GM23338 (cell line): ENCODE results near the gene LRTM2. TPM values are rescaled to one million over a fixed set of nuclear protein-coding genes. Genes with fewer than 3 reads are reported as not detected.

Experiments
- ATAC-seq: fragments of 200-7000 bp; cut with Tn5 transposase; 3 replicates; pipeline ENCODE4 v1.9.1; 2020
- DNase-seq: peaks from one replicate; pipeline ENCODE4 v3.0.0-alpha.2; 2015; ENCODE audit warnings: low spot score
- H2AFZ ChIP-seq: fragments of 200-600 bp; sonication (generic); 2 replicates; pipeline ENCODE4 v1.8.0; 2016; ENCODE audit warnings: antibody characterized with exemption, mild to moderate bottlenecking, moderate library complexity
- H3F3A ChIP-seq: fragments of 200-600 bp; sonication (generic); replicated peaks from 2 replicates; pipeline ENCODE4 v1.8.0; 2017; ENCODE audit warnings: antibody characterized with exemption, mixed run types, low read depth
- H3K27ac ChIP-seq: fragments of 200-600 bp; sonication (generic); 2 replicates; pipeline ENCODE4 v1.6.1; 2016; ENCODE audit warnings: low read depth
- H3K27me3 ChIP-seq: fragments of 200-600 bp; sonication (generic); 2 replicates; pipeline ENCODE4 v1.8.0; 2016; ENCODE audit warnings: mild to moderate bottlenecking, mixed run types, moderate library complexity; ENCODE audit not compliant: insufficient read depth
- H3K36me3 ChIP-seq: fragments of 200-600 bp; sonication (generic); 2 replicates; pipeline ENCODE4 v1.8.0; 2016; ENCODE audit warnings: mild to moderate bottlenecking; ENCODE audit not compliant: insufficient read depth
- H3K4me1 ChIP-seq: fragments of 200-600 bp; sonication (generic); 2 replicates; pipeline ENCODE4 v1.8.0; 2016; ENCODE audit warnings: mild to moderate bottlenecking, moderate library complexity; ENCODE audit not compliant: insufficient read depth
- H3K4me2 ChIP-seq: fragments of 200-600 bp; sonication (generic); 2 replicates; pipeline ENCODE4 v1.7.1; 2017; ENCODE audit warnings: mixed run types
- H3K4me3 ChIP-seq: fragments of 200-600 bp; sonication (generic); 2 replicates; pipeline ENCODE4 v1.6.1; 2016; ENCODE audit warnings: mixed run types
- H3K79me2 ChIP-seq: fragments of 200-600 bp; sonication (generic); replicated peaks from 2 replicates; pipeline ENCODE4 v1.8.0; 2017; ENCODE audit warnings: mild to moderate bottlenecking; ENCODE audit not compliant: insufficient read depth
- H3K9me2 ChIP-seq: fragments of 200-600 bp; sonication (generic); 2 replicates; pipeline ENCODE4 v1.8.0; 2017; ENCODE audit not compliant: insufficient read depth
- H4K20me1 ChIP-seq: fragments of 200-600 bp; sonication (generic); replicated peaks from 2 replicates; pipeline ENCODE4 v1.8.0; 2017; ENCODE audit warnings: mild to moderate bottlenecking; ENCODE audit not compliant: insufficient read depth
- H3K27ac Mint-ChIP-seq: 2 replicates; pipeline ENCODE4 v1.8.0; 2020; ENCODE audit warnings: inconsistent platforms, mild to moderate bottlenecking, moderate library complexity, mixed read lengths
- H3K27me3 Mint-ChIP-seq: 3 replicates; pipeline ENCODE4 v1.8.0; 2022; ENCODE audit warnings: low read depth, mild to moderate bottlenecking, moderate library complexity, mixed read lengths, inconsistent platforms; ENCODE audit not compliant: insufficient read depth, poor library complexity
- H3K36me3 Mint-ChIP-seq: 3 replicates; pipeline ENCODE4 v1.8.0; 2021; ENCODE audit warnings: low read depth, mild to moderate bottlenecking, inconsistent platforms, moderate library complexity, mixed read lengths
- H3K4me1 Mint-ChIP-seq: 3 replicates; pipeline ENCODE4 v1.8.0; 2020; ENCODE audit warnings: mild to moderate bottlenecking, inconsistent platforms, mixed read lengths
- H3K4me3 Mint-ChIP-seq: 3 replicates; pipeline ENCODE4 v1.8.0; 2021; ENCODE audit warnings: moderate library complexity, mild to moderate bottlenecking, inconsistent platforms, mixed read lengths
- H3K9me3 Mint-ChIP-seq: 3 replicates; pipeline ENCODE4 v1.8.0; 2020; ENCODE audit warnings: moderate library complexity, mild to moderate bottlenecking, inconsistent platforms, mixed read lengths
- CREB1 ChIP-seq: fragments of 250-450 bp; sonication (Bioruptor Pico); IDR thresholded peaks from 2 replicates; pipeline ENCODE4 v1.5.0; 2020; ENCODE audit warnings: low read depth, mild to moderate bottlenecking, moderate library complexity
- CTCF ChIP-seq, 2 experiments: fragments of 200-600 bp in 1 of 2; sonication (generic) in 1 of 2; conservative IDR thresholded peaks; 2 replicates each; pipeline versions ENCODE4 v1.5.1 to v1.6.1; 2016 to 2017; ENCODE audit warnings: antibody characterized with exemption in 2 of 2, low read depth in 2 of 2, mild to moderate bottlenecking in 2 of 2, moderate library complexity in 1 of 2
- EZH2 ChIP-seq: fragments of 200-600 bp; sonication (generic); IDR thresholded peaks from one replicate; pipeline ENCODE4 v1.8.0; 2017; ENCODE audit warnings: antibody characterized with exemption, mild to moderate bottlenecking, low read depth; ENCODE audit not compliant: unreplicated experiment
- EZH2phosphoT487 ChIP-seq: fragments of 200-600 bp; sonication (generic); IDR thresholded peaks from one replicate; pipeline ENCODE4 v1.8.1; 2018; ENCODE audit warnings: antibody characterized with exemption; ENCODE audit not compliant: unreplicated experiment
- JUNB ChIP-seq: IDR thresholded peaks from one replicate; pipeline ENCODE4 v1.6.1; 2016; ENCODE audit warnings: antibody characterized with exemption; ENCODE audit not compliant: unreplicated experiment
- NANOG ChIP-seq: IDR thresholded peaks from 2 replicates; pipeline ENCODE4 v1.6.1; 2016; ENCODE audit warnings: antibody characterized with exemption, borderline replicate concordance
- POLR2AphosphoS5 ChIP-seq: IDR thresholded peaks from 2 replicates; pipeline ENCODE4 v1.6.1; 2016; ENCODE audit warnings: antibody characterized with exemption, low read depth
- ZNF462 ChIP-seq: fragments of 250-450 bp; sonication (Bioruptor Pico); IDR thresholded peaks from 2 replicates; pipeline ENCODE4 v1.5.0; 2020; ENCODE audit warnings: mild to moderate bottlenecking, moderate library complexity
- polyA plus RNA-seq: library from polyadenylated mRNA; unstranded; fragments of >200 nt; fragmentation: Nextera tagmentation; extraction: Ambion mirVana; gene quantifications from 2 replicates; pipeline ENCODE4 v1.2.1, GENCODE V29; 2016
- total RNA-seq: library from RNA; depleted of rRNA; stranded (reverse); fragments of >200 nt; shearing (Covaris generic); gene quantifications from 2 replicates; pipeline ENCODE4 v1.2.3, GENCODE V29; 2014

Gene LRTM2
- total and polyA plus RNA-seq, 2 experiments from 2014 or later = 0.08 TPM; not detected in 1

- no peak overlapping the region for H2AFZ ChIP-seq
- Mint-ChIP-seq H3K27me3 (peaks cover 12% of the 10 kb centered on the region), H3K9me3 (no peaks in the 10 kb centered on the region; the same call in 2 of the 3 replicates), H3K4me1 (peaks cover 42% of the 10 kb centered on the region), H3K36me3 (no peaks in the 10 kb centered on the region), H3K4me3 (no peak overlapping the region), H3K27ac (no peak overlapping the region)
- no peak for TF ChIP-seq CREB1 (CRISPR knock-in tag)
- no peak for TF ChIP-seq CTCF (conservative IDR thresholded peaks at IDR 0.05; ENCODE audit: low read depth in 2 of 2)
- ATAC-seq (no peak), DNase-seq (no peak)
- no peak overlapping the region for H3K4me3 ChIP-seq
- H3K36me3 ChIP-seq = no peaks in the 10 kb centered on the region
- H3K9me2 ChIP-seq = no peaks in the 10 kb centered on the region
- H3K4me2 ChIP-seq = no peak overlapping the region
- peaks cover 7% of the 10 kb centered on the region; the same call in 1 of the 2 replicates for H4K20me1 ChIP-seq
- no peaks in the 10 kb centered on the region for H3K79me2 ChIP-seq
- peaks cover 5% of the 10 kb centered on the region for H3K27me3 ChIP-seq
- H3F3A ChIP-seq = no peaks in the 10 kb centered on the region
- no peak overlapping the region for H3K27ac ChIP-seq
- H3K4me1 ChIP-seq = peaks cover 11% of the 10 kb centered on the region; the same call in 1 of the 2 replicates
Observed at GRCh38 chr12:1792406-1792805, 28.0 kb upstream of the LRTM2 start.

GRCh38 chr12:1793426-1794210, 26.7 kb upstream of the LRTM2 start:
- TF ChIP-seq JUNB (no peak), NANOG (no peak), EZH2phosphoT487 (no peak), POLR2AphosphoS5 (no peak), EZH2 (no peak), CTCF (conservative IDR thresholded peaks at IDR 0.05; ENCODE audit: low read depth in 2 of 2) (no peak), ZNF462 (CRISPR knock-in tag) (no peak)

More at GRCh38 chr12:1793426-1794210, 26.7 kb upstream of the LRTM2 start:
- Mint-ChIP-seq H3K4me1 (peaks cover 42% of the 10 kb centered on the region), H3K27me3 (peaks cover 12% of the 10 kb centered on the region), H3K9me3 (no peaks in the 10 kb centered on the region; the same call in 2 of the 3 replicates), H3K4me3 (no peak overlapping the region), H3K27ac (no peak overlapping the region), H3K36me3 (no peaks in the 10 kb centered on the region; the same call in 2 of the 3 replicates)
- no peak overlapping the region for H3K27ac ChIP-seq
- H3K4me2 ChIP-seq = no peak overlapping the region
- ATAC-seq = no peak
- no peaks in the 10 kb centered on the region for H3K79me2 ChIP-seq
- no peaks in the 10 kb centered on the region for H3F3A ChIP-seq
- no peak overlapping the region for H3K4me3 ChIP-seq
- H2AFZ ChIP-seq = no peak overlapping the region
- H3K4me1 ChIP-seq = peaks cover 11% of the 10 kb centered on the region; the same call in 1 of the 2 replicates
- H3K36me3 ChIP-seq = no peaks in the 10 kb centered on the region
- no peaks in the 10 kb centered on the region for H3K9me2 ChIP-seq
- peaks cover 2% of the 10 kb centered on the region; the same call in 1 of the 2 replicates for H4K20me1 ChIP-seq
- peaks cover 5% of the 10 kb centered on the region for H3K27me3 ChIP-seq
- DNase-seq = no peak
